SKM-1 treated with dmso at 0.1 percent for 144 hours (cell line): ENCODE measurements around the gene PDP2.
"Not testable (repeated sequence)": the region's sequence is repeated elsewhere in the genome, so short reads cannot be mapped to it uniquely, and the experiment has no call there.

Experiments used
- DNase-seq: peaks from one replicate; lab custom pipeline; 2025; ENCODE audit not compliant: unreplicated experiment; lab: John Stamatoyannopoulos, UW

PDP2 gene

DNA sequence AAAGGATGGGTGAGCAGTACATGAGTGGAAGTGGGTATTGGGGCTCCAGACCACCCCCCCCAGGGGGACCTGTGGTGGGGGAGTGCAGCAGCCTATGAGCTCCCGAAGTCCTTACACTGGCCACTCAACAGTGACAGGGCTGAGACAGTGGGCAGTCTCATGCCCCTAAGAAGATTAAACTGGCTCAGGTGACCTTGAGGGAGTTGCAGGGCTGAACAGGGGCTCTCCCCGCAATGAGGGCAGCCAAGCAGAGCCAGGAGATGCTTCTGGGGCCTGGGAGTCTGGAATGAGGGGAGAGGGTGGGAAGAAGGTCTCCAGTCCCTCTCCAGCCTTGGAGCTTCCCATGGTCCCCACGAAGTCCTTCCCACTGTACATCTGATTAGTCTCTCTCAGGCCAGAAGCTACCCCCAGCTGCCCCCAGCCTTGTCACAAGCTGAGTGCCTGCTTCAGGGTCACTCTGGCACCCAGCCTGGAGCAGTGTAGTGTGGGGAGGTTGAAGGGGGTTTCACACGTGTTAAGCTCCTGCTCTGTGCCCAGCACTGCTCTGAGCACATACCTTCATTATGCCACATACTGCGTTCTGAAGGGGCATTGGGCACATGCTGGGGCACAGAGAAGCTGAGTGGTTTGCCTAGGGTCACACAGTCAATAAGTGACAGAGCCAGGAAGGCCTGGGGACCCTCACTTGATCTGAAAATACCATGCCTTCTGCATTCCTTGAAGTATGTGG is 39.4 kb downstream of the PDP2 start:
- DNase-seq, result no peak

DNA sequence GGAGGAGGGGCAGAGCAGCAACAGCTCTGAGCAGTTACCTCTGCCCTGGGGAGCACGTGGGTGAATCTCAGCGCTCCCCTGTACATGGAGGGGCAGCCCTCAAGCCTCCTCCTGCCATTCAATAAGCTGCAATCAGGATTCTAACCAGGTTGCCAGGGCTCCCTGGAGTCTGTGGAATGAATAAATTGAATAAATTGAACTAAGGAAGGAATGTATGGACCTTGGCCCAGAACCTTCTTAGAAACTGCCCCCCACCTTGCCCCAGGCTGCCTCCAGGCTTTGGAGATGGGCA is 39.9 kb downstream of the PDP2 start:
- DNase-seq, result no peak

DNA sequence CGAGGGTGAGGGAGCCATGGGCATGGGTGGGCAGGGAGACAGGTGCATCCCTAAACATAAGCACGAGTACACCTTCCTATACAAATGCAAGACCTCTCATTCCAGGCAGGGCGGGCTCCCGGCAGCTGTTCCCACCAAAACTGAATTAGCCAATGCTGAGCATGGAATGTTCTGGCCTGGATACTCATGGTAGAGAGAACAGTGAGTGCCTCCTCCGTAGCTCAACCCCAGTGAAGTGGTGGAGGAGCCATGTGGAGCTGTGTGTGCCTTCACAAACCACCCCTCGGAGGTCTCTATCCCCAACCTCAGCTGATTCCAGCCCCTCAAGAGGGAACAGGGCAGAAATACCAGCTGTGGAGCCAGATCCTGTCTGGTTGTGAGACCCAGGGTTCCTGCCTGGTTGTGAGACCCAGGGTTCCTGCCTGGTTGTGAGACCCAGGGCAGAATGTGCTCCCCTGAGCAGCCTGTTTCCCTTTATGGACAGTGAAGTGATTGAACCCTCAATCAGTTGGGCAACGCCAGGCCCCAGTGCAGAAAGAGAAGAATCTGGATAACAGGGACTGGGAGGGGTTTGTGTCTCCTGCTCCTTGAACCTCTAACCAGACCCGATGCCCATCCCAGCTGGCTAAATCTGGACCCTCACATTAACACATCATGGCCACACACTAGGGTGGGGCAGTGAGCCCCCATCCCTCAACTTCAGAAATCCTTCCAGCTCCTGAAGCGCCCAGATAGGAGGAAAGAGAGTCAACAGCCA is 40.8 kb downstream of the PDP2 start:
- DNase-seq, result no peak

DNA sequence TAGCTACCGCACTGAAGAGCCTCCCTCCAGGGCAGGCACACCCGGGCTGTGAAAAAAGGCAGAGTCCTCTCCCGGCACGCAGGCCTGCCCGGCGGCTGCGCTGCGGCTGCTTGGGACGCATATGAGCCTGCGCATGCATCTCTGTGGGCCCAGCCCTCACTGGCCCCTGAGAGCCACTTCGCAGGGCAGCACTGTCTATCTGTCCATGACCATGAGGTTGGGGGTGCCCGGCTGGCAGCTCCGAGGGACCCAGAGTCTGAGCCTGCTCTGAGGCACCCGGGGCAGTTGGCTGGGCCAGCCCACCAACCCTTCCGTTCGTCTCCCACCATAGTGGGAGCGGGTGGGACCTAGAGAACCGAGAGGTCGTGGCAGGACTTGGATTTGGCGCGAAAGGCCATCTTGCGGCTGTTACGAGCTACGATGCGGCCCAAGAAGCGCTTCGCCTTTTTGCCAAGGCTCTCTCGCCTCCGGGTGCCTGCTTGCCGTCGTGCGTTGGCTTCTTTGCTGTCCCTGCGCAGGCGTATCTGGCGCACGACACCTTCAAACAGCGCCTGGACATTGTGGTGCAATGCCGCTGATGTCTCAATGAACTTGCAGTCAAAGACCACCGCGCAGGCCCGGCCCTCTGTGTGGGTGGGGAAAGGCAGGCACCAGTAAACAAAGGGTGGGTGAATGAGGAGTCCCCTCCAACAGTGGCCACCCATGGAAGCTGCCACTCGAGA is 41.6 kb downstream of the PDP2 start:
- no peak for DNase-seq

DNA sequence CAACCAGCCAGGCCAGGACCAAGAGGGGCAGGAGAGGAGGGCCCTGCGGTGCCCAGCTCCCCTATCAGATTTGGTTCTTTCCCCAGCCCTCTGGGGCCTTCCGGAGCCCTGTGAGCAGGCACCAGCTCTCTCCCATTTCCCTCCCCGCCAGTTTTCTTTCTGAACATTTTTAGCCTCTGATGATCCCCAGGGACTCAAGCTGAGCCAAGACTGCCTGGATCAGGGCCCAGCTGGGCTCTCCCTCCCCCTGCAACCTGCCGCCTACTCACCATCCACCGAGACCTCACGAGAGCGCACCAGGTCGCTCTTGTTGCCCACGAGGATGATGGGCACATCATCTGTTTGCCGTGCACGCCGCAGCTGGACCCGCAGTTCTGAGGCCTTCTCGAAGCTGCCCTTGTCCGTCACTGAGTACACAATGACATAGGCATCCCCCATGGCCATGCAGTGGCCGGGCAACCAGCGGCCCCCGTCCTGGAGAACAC is 43.0 kb downstream of the PDP2 start:
- DNase-seq, result no peak

DNA sequence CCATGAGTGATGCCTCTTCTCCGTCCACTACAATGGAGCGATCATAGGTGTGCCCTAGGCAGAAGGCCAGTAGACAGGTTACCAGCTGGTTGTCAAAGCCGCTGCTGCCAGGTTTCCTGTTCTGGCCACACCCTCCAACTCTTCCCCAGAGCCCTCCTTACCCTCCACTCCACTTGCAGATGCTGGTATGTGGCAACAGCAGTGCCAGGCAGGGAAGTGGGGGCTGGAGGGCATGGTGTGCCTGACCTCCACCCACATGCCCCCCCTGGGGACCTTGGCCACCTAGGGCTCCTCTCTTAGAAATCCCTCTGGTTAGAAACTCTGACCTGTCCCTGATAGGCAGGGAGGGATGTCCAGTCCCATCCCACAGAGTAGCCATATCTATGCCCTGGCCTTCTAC is 43.6 kb downstream of the PDP2 start:
- no peak for DNase-seq

DNA sequence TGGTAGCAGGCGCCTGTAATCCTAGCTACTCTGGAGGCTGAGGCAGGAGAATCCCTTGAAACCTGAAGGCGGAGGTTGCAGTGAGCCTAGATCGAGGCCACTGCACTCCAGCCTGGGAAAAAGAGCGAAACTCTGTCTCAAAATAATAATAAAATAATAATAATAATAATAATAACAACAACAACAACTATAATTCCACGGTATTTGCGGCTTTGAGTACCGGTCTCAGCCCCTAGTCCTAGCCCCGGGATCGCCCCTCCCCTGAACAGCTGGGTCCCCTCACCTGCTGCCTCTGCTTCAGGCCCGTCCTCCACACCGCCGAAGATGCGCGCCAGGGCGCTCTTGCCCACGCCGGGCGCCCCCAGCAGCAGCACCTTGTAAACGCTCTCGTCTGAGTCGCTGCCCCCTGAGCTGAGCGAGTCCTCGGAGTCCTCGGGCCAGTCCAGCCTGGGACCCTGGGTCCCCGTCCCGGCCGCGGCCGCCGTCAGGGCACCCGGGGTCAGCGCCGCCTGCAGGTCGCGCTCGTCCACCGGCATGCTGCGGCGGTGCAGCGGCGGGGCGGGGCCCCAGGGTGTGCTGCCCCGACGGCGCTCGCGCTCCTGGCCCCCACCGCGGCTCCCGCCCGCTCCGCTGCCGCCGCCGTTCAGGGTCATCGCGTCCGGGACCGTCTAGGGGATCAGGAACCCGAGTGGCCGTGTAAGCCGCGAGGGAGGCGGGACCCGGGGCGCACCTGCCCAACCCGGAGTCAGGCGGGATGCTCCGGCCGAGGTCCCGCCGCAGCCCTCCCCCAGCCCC is 44.4 kb downstream of the PDP2 start:
- DNase-seq, result no peak

DNA sequence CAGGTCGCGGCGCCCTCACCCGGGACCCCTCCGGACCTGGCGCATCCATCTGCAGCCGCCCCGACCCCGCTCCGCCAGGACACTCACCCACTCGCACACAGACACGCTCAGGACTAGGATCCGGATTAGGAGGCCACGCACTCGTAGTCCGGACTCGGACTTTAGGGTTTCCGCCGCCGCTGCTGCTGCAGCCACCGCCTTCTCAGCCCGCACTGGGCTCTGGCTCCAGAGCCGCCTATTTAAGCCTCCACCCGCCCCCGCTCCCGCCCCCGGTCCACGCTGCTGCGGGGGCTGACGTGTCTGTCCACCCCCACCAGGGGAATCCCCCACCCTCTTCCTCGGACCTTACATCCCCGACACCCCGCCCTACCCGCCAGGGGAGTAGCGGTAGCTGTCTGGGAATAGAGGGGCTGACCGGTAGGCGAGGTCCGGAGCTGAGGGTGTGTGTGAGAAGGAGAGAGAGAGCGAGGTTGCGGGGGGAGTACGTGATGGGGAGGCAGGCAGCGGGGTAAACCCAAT is 45.1 kb downstream of the PDP2 start, which contains the start of gene RRAD:
TSS of gene RRAD (minus strand) at position 214 of the 519 bp plus-strand sequence. CDS start 356 bp downstream, outside the sequence.
- DNase-seq, result no peak

DNA sequence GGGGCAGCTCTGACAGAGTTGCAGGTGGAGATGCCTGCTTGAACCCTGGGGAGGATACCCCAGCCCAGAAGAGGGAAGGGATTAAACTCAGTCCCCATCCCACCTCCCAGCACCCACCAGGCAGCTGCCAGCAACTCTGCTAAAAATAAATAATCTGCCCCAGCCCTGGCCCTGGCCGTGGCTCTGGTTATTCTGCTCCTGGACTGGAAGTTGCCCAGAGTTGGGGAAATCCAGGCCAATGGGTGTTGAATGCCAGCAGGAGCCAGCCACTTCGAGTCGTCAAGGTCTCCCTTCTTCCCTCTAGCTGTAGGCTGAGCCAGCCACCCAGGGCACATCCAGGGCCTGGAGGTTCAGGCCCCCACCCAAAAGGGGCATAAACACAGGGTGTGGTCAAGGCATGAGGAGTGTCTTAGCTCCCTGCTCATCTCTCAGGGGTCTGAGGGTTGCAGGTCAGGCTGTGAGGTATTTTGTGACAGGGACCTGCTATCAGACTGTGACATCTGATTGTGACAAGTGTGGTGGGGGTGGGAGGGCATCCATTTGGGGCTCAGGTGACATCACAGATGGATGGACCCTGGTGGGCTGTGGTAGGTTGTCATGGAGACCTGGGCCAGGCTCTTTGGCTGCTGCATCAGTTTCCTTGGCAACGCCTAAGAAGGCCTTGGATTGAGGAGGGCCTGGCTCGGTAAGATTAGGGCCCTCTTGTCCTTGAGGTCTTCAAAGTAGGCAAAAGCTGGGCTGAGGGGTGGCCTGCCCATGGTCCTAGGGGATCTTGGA is 46.0 kb downstream of the PDP2 start:
- no peak for DNase-seq

DNA sequence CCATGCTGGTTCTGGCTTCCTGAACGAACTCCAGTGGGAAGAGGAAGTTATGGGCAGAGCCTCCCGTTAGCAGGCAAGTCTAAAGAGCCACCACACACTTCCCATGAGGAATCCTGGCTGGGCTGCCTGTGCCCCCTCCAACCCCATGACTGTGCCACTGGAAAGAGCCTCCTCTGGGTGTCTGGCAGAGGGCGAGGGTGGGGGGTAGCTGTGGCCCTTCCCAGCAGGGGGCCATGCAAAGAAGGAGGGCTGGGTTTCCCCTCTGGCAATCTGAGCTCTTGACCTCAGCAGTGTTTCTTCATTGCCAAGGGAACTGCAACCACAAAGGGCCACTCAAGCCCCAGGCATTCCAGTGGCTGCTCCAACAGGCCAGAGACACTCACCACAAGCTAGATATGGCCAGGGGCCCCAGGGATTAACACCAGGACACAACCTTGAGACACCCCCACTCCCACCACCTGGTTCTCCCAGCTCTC is 46.7 kb downstream of the PDP2 start:
- peak; percentile 27 for DNase-seq

DNA sequence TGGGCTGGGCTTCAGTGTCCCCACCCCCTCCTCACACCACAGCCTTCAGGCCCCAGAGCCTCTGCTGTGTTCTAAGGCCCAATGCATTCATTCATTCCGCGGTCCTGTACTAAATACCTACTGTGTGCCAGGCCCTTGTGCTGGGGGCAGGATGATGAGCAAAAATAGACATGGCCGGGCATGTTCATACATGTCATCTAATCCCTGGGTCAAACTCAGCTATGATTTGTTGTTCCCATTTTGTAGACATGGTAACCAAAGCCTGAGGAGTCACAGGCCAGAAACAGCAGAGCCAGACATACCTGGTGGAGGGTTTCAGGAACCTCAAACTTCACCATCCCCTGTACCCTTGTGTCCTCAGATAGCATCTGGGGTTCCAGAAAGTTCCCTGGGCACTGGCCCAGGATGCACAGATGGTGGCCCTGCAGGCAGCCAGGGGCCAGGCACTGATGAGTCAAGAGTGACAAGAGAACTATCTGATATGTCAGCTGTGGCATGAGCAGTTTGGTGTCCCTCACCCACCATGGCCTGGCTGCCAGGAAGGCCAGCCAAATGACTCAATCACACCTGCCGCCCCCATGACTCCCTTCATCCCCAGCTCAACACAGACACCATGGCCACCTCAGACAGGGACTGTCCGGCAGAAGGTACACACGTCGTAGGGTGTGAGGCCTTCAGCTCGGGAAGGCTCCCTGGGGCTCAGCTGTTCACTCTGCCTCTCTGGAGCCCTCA is 47.8 kb downstream of the PDP2 start:
- DNase-seq, result no peak

DNA sequence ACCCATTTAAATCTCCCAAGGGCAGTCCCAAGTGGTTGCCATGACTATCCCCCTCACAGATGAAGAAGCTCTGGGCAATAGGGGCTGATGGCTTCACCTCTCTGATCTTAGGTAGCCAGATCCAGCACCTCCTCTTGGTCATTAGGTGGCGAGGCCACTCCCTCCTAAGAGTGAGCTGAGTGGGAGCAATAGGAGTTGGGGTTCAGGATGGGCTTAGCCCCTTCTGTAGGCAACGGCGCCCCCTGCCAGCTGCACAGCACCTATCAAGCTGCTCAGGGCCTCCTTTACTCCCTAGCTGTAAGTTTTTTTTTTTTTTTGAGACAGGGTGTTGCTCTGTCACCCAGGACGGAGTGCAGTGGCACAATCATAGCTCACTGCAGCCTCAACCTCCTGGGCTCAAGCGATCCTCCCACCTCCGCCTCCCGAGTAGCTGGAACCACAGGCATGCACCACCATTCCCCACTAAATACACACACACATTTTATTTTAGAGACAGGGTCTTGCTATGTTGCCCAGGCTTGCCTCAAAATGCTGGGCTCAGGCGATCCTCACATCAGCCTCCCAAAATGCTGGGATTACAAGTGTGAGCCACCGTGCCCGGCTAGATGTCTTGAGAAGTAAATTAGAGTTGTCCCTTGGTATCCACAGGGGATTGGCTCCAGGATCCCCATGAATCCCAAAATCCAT is 48.5 kb downstream of the PDP2 start:
- DNase-seq, result peak; percentile 21

DNA sequence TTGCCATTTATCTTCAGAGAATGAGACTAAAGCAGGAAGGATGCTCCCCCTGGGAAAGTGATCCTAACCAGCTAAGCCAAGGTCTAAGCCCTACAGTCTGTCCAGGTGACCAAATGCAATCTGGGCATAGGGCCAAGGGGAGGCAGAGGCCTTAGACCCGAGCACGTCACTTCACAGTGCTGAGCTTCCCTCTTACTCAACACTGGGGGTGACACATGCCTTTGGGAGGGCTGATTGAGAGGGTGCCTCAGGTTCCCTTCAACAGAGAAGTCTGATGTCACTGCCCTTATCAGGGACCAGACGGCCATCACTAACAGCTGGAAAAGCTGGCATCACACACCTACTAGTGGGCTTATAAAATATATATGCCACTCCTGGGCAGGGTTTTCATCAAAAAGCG is 49.9 kb downstream of the PDP2 start:
- no peak for DNase-seq

DNA sequence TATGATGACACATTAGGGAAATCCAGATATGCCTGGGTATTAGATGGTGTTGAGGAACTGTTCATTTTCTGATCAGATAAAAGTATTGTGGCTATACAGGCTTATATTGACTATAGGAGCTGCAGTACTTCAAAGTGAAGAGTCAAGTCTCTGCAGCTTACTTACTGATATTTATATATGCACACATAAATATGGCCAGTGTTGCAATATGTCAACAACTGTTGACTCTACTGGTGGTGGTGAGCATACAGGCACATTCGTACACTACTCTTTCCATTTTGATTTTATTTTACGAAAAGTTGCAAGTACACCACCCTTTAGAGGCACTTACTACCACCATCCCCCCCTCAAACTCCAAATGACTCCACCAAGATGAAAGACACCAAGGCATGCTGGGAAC is 51.4 kb downstream of the PDP2 start:
- DNase-seq, result no peak

DNA sequence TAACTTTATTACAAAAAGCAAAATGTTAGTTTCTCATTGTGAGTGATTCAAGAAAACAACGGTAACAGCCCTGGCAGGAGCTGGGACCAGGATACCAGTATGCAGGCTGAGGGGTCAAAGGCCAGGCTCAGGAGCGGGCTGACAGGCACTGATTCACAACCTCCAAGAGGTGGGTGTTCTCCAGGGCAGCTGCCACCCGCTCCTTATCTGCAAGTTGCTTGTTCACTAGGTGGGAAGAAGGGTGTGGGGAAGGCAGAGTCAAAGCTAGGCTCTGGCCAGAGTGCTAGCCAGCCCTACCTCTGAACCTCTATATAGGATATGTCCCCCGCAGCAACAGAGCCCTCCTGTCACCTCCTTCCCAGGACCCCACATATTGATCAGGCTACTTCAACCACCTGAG is 51.8 kb downstream of the PDP2 start:
- no peak for DNase-seq

DNA sequence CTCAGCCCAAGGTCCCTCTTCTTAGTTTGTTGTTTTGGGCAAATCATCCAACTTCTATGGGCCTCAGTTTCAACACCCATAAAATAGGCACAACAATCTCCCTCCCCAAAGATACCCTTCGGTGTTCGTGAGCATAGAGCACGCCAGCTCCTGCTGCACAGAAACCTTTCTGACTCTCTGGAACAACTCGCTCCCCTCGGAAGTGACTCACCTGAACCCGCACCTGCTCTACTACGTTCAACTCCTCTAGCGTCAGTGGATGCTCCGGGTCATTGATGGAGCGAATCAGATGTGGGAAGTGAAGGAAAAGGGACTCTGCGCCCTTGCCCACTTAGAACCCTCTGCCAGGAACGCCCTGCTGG is 53.4 kb downstream of the PDP2 start:
- DNase-seq, result no peak

DNA sequence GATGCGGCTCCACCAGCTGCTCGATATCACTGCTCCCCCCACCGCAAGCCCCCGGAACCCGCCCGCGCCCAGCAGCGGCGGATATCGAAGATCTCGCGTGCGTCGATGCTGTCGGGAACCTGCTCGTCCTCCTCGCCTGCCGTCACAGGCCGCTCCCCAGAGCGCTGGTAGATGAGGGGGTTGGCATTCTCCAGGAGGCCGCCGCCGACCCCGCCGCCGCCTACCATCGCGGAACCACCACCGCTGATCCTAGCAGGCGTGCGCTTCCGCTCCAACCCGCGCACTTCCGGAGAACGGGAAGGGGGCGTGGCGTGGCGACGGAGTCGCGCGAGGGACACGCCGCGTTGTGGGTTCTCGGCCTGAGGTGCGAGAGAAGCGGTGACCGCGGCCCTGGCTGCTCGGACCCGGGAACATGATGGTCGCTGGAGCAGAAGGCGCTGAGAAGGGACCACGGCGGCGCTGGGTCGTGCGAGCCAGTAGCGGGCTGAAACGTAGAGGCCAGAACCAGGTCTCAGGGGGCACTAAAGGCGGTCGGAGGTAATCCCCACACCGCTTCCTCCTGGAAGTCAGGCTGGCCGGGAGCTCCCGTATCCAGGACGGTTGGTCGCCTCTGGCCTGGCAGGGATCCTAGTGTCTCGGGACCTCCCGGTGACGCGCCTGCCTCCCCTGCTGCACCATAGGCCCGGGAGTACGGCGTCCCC is 54.0 kb downstream of the PDP2 start, which contains the start of gene CIAO2B:
TSS of gene CIAO2B (minus strand) at position 265 of the 701 bp plus-strand sequence. CDS start at position 227, 38 bp downstream.
- DNase-seq, result peak; percentile 68

DNA sequence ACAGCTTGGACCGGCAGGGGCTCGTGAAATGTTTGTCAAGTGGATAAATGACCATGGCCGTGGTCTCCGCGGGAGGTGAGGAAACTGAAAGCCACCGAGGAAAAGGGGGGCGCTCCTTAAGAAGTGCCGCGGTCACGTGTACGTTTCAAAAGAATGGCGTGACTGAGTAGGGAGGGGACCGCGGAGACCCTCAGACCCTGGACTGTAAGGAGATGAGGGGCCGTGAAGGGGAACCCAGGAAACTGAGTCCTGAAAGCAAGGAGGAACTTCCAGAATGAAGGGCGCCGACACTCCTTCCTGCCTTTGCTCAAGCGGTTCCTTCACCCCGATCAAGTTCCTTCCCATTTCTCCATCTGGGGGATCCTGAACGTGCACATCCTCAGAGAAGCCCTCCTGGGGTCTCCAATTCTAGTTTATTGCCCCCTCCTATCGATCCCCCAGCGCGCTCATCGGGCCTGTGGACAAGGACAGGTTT is 54.6 kb downstream of the PDP2 start:
- DNase-seq, result not testable (repeated sequence)
